Raji (cell line): ENCODE data around the gene HUWE1.
A peak's percentile ranks its signal among the peaks of the same experiment; 100 is the strongest.

Source experiments
- POLR2A ChIP-seq: IDR thresholded peaks from 2 replicates; pipeline ENCODE4 v1.6.1; 2011; ENCODE audit warnings: low read depth, low read length, control low read depth; ENCODE audit not compliant: insufficient read depth

The HUWE1 gene, protein sequence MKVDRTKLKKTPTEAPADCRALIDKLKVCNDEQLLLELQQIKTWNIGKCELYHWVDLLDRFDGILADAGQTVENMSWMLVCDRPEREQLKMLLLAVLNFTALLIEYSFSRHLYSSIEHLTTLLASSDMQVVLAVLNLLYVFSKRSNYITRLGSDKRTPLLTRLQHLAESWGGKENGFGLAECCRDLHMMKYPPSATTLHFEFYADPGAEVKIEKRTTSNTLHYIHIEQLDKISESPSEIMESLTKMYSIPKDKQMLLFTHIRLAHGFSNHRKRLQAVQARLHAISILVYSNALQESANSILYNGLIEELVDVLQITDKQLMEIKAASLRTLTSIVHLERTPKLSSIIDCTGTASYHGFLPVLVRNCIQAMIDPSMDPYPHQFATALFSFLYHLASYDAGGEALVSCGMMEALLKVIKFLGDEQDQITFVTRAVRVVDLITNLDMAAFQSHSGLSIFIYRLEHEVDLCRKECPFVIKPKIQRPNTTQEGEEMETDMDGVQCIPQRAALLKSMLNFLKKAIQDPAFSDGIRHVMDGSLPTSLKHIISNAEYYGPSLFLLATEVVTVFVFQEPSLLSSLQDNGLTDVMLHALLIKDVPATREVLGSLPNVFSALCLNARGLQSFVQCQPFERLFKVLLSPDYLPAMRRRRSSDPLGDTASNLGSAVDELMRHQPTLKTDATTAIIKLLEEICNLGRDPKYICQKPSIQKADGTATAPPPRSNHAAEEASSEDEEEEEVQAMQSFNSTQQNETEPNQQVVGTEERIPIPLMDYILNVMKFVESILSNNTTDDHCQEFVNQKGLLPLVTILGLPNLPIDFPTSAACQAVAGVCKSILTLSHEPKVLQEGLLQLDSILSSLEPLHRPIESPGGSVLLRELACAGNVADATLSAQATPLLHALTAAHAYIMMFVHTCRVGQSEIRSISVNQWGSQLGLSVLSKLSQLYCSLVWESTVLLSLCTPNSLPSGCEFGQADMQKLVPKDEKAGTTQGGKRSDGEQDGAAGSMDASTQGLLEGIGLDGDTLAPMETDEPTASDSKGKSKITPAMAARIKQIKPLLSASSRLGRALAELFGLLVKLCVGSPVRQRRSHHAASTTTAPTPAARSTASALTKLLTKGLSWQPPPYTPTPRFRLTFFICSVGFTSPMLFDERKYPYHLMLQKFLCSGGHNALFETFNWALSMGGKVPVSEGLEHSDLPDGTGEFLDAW (N-terminal part only)

DNA sequence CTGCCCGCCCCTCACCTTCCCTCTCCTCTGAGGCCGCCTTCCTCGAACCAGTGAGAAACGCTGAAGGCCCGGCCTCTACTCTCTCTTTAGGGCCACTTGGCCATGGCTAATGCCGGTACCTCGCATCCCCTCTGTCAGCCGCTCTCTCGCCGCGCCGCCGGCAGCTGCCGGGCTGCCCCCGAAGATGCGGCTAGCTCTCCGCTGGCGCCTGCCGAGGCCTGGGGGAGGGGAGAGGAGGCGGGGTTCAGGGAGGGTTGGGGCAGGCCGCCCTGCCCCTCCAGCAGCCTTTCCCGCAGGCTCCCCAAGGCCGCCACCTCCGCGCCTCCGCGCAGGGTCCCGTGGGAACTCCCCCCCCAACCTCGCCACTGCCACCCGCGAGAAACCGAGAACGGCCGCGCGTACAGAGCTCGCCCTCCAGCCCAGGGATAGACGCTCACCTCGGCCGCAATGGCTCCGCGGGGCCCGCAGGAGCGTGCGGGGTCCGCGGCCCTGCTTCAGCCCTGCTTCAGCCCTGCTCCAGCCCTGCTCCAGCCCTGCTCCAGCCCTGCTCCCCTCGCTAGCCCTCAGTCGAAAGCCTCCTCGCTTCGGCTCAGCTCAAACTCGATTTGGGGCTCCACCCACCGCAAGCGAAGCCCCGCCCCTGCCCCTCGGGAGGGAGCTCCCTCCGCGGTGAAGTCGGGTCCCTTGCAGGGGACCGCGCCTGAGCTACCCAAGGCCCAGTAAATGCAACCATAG, at the start of gene HUWE1:
Gene HUWE1 (minus strand): TSS at position 569 of the 735 bp plus-strand sequence. CDS start 32,612 bp downstream, outside the sequence.
- TF ChIP-seq POLR2A = peak; percentile 72

DNA sequence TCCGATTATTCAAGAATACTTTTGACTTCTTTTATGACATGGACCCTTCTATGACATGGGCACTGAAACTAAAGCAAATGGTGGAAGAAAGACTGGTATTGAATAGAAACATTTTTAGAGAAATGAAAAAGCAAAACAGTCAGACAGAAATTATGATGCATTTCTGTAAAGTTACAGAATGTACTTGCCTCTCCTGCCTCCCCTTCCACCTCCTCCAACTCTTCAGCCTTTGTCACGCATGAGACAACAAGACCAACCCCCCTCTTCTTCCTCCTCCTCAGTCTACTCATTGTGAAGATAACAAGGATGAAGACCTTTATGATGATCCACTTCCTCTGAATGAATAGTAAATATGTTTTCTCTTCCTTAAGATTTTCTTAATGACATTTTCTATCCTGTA, 46.3 kb upstream of the HUWE1 start:
- no peak for TF ChIP-seq POLR2A

GRCh38 chrX:53729751-53730150, 43.2 kb upstream of the HUWE1 start:
- TF ChIP-seq POLR2A = no peak

DNA sequence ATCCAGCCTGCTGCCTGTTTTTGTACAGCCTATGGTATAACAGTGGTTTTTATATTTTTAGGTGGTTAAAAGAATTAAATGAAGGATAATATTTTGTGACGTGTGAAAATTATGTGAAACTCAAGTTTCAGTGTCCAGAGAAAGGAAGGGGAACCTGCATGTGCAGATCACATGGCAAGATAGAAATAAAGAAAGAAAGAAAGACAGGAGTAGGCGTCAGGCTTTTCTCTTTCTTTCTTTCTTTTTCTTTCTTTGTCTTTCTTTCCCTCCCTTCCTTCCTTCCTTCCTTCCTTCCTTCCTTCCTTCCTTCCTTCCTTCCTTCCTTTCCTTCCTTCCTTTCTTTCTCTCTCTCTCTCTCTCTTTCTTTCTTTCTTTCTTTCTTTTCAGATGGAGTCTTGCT, 42.0 kb upstream of the HUWE1 start:
- TF ChIP-seq POLR2A = no peak

- no peak for TF ChIP-seq POLR2A
Observed at GRCh38 chrX:53724872-53725271, 38.4 kb upstream of the HUWE1 start.

DNA sequence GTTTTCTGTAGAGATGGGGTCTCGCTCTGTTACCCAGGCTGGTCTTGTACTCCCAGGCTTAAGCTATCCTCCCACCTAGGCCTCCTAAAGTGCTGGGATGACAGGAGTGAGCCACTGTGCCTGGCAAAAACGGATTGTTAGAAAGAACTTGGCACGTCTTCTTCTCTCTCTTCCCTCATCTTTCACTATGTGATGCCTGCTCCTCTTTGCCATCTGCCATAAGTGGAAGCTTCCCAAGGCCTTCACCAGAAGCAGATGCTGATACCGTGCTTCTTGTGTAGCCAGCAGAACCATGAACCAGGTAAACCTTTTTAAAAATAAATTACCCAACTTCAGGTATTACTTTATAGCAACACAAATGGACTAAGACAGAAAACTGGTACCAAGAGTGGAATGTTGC, 36.9 kb upstream of the HUWE1 start:
- no peak for TF ChIP-seq POLR2A

DNA sequence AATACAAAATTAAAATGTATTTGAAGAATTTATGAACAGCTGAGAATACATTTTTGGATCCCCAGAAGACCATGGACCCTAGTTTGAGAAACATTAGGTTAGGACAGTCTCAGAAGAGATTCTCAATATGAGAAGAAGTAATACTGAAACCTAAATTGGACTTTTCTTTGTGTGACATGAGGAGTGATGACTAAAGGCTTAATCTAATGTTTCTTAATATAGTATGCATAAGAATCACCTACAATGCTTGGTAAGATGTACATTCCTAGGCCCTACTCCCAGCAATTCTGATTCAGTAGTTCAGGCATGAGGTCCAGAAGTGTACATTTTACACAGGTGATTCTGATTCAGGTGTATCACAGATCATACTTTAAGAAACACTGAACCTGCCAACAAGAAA, 31.6 kb upstream of the HUWE1 start:
- no peak for TF ChIP-seq POLR2A

DNA sequence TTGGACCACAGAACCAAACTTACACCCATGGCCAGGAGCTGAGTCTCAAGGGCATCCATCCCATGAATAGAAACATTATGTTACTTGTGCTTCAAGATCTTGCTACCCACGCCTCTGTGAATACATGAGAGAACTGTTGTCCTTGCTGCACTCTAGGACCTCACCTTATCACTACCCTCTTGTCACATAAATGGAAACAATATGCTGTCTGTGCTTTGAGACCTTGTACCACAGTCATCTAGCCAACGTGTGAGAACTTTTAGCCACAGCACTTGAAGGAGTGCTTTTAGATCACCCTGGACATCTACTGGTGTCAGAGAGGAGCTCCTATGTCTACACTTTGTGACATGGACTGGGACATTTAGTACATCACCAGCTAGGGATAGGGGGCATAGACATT, 30.7 kb upstream of the HUWE1 start:
- TF ChIP-seq POLR2A = no peak

- TF ChIP-seq POLR2A = no peak
Observed at GRCh38 chrX:53716328-53717088, 30.0 kb upstream of the HUWE1 start.

DNA sequence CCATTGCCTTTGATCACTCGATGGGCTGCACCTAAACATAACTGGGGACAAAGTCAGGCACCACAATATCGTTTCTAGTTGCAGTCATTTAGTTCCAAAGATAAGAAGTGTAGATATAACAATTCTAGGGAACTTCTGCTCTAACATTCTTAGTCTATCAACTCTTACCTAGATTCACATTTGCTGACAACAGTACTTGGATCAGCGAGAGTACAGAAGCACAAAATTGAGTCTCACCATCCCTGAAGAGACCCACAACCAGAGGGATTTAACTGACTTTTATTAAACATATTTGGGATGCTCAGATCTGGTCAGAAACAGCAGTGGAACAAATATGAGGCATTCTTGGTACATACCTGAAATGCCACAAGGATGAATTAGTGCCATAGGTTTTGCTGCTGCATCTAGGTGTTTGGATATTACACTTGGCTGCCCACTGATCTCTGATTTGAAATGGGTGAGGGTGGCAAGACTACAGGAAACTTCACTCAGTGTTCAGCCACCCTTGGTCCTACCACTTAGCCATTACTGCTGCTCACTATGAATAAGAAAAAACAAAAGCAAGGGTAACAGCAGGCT, 28.9 kb upstream of the HUWE1 start:
- TF ChIP-seq POLR2A = no peak

DNA sequence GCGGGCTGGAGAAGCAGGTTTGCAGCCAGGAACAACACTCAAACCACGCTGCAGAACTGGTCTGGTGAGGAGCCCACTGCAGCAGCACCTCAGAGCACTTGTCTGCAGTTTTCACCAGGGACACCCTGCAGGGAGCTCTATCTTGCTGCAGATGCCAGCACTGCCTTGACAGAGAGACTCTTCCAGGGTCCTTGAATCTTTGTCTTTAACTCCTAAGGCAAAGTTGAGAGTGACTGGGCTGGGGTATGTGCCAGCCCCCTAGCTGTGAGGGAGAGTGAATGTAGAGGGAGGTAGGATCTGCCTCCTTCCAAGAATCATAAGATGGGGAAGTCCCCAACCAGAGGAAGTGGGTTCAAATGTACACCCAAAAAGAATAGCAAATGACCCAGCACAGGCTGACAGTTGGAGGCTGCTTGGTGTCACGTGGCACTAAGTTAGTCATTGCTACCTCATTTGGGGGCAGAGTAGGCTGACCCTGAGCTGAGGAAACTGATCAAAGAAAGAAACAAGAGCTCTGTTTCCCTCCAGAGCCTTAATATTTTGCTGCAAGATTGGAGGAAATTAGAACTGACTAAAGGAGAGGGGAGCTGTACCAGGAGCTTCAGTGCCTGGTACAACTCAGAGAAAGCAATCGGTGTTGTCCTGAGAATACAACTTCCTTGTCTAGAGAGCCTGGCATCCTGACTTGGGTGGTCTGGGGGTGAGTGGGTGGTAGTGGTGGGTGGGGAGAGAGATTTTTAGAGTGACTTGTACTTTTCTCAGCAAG, 28.2 kb upstream of the HUWE1 start:
- peak; percentile 35; the same call in 1 of the 2 replicates for TF ChIP-seq POLR2A

GRCh38 chrX:53713987-53714579, 27.6 kb upstream of the HUWE1 start:
- TF ChIP-seq POLR2A = no peak

GRCh38 chrX:53711436-53711835, 24.9 kb upstream of the HUWE1 start:
- TF ChIP-seq POLR2A = no peak

DNA sequence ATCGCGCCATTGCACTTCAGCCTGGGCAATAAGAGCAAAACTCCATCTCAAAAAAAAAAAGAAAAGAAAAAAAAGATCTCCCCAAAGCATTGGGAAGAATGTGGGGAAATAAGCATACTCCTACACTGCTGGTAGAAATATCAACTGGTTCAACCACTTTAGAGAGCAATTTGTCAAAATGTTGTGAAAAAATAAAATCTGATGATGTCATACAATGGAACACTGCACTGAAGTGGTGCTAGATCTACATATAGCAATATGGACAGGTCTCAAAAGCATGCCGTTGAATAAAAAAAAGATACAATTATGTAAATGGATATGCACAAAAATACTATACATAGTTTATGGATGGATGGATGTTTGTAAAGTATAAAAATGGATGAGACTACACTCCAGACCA, 18.3 kb upstream of the HUWE1 start:
- TF ChIP-seq POLR2A = no peak
